HG03108 (cell line): ENCODE results near the gene COL13A1.

ENCODE experiments used
- ATAC-seq: cut with Tn5 transposase; IDR thresholded peaks from one replicate; pipeline ENCODE4 v1.9.1; 2021; ENCODE audit warnings: moderate library complexity; ENCODE audit not compliant: unreplicated experiment

COL13A1 gene

GRCh38 chr10:69818676-69819239 lies 17.1 kb downstream of the COL13A1 start:
- no peak for ATAC-seq

- no peak for ATAC-seq
These were observed 18.2 kb downstream of the COL13A1 start for GRCh38 chr10:69819716-69820506.

DNA sequence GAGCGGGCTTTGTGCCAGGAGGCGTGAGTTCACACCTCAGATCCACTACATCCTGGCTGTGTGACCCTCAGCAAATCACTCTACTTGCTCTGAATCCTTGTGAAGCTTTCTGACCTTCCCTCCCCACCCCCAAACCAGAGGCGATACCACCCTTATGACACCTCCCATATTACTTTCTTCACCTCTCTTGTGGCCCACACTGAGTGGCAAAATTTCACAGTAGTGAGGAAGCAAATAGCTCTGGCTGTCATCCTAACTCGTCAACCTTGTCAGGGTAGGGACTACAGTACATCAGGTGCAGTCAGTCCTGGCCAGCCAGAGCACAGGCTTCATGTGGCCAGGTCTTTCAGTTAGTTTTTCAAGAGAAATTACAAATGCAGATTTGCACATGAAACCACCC lies 19.1 kb downstream of the COL13A1 start:
- no peak for ATAC-seq

DNA sequence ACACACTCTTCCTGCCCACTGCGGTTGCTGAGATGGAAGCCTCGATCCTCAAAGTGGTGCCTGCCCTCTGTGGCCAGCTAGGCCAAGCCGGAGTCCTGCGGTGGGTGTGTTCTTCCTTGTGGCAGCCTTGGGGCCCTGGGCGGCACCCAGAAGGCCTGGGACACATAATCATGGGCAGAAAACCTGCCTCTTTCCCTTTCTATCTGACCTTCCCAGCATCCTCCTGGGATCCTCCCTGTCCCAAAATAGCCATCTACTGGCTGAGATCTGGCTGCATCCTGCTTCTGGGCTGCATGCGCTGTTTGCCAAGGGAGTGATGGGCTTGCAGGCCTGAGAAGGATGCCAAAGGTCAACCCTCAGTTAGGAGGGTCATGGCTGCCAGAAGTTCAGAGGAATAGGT lies 23.9 kb downstream of the COL13A1 start:
- no peak for ATAC-seq

GRCh38 chr10:69826094-69826493 lies 24.4 kb downstream of the COL13A1 start:
- no peak for ATAC-seq

GRCh38 chr10:69826789-69827554 lies 25.3 kb downstream of the COL13A1 start:
- ATAC-seq: no peak

- no peak for ATAC-seq
These were observed 26.6 kb downstream of the COL13A1 start for GRCh38 chr10:69828144-69828870.

GRCh38 chr10:69829775-69830174 lies 28.1 kb downstream of the COL13A1 start:
- no peak for ATAC-seq

GRCh38 chr10:69831231-69831855 lies 29.6 kb downstream of the COL13A1 start:
- no peak for ATAC-seq

- ATAC-seq: no peak
These were observed 33.5 kb downstream of the COL13A1 start for GRCh38 chr10:69835233-69835632.

GRCh38 chr10:69835875-69836730 lies 34.4 kb downstream of the COL13A1 start:
- ATAC-seq: no peak

DNA sequence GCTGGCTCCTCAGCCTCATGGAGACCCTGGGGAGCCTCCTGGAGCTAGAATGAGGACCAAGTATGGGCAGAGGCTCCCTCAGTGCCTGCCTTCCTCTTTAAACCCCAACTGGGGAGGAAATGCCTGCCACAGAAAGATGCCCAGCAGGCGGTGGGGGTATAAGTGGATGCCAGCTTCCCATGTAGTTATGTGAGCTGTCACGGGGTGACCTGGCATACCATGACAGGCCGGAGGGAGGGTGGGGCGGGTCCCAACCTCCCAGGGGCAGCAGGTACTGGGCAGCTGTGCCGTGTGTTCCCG lies 35.0 kb downstream of the COL13A1 start:
- ATAC-seq: no peak

GRCh38 chr10:69837261-69837660 lies 35.6 kb downstream of the COL13A1 start:
- ATAC-seq: no peak

- ATAC-seq: no peak
These were observed 36.7 kb downstream of the COL13A1 start for GRCh38 chr10:69838418-69838817.

DNA sequence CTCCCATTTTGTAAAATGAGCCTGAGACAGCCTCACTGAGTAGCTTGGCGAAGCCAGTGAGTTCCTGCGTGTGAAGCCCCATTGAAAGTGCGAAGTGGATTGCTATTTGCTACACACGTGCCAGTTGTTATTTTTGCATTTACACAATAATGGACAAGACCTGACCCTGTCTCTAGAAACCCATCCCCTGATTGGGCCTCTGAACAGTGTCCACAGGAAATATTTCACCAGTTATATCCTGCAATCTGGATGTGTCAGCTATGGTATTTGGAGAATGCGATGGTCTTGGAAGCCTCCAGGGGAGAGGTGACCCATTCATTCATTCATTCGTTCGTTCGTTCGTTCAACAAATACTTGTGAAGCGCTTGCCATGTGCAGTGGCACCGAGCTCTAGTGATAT lies 37.1 kb downstream of the COL13A1 start:
- no peak for ATAC-seq

- ATAC-seq: no peak
These were observed 38.1 kb downstream of the COL13A1 start for GRCh38 chr10:69839696-69840345.

DNA sequence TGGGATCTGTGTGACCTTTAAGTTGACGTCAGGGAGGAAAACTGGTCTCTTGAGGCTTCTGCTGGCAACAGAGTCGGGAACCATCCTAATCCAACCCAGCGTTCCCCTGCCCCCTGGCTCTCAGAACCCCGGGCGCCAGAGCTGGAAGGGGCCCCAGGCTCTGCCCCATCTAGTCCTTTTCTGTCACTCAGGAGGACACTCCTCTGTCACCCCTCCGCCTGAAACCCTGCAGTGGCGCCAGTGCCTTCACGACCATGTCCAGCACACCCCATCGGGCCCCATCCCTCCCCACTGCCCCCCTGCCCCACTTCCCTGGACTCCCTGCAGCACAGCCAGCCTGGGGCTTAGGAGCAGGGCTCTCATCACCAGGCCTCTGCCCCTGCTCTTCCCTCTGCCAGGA lies 39.1 kb downstream of the COL13A1 start:
- ATAC-seq: no peak

- ATAC-seq: no peak
These were observed 40.3 kb downstream of the COL13A1 start for GRCh38 chr10:69842020-69842419.

DNA sequence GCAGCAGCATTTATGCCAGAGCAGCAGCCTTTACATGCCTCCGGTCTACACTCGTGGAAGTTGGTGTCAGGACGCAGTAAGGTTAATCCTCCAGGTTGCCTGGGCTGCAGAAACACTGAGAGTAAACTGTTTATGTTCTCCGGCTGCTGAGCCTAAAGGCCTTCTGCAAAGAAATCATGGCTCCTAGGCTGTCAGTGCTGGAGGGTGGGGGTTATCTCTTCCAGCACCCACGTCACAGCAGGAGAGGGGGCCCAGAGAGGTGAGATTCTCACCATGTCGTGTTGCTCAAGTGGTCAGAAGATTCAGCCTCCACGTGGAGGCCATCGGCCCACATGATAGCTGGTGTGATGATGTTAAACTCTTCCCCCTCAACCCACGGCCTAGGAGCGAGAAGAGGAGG lies 41.2 kb downstream of the COL13A1 start:
- no peak for ATAC-seq

DNA sequence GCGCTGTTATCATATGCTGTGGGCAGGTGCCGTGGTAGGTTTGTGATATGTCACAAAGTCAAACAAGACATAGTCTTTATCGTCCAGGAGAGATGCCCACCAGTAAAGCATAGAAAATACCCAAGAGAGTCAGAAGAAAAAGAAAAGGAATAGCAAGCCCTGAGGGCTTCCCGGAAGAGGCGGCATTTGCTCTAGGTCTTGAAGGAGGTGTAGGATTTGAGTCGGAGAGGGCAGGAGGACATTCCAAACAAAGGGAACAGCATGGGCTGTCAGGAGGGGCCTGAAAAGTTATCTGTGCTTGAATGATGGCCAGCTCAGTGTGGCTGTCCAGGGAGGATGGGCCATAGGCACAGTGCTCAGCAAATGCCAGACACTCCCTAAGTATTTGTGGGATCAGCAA lies 42.2 kb downstream of the COL13A1 start:
- ATAC-seq: no peak
